ENCODE data around the gene ARPC1B. TPM values are rescaled to one million over a fixed set of nuclear protein-coding genes. Genes with fewer than 3 reads are reported as not detected.

The ARPC1B gene
- total RNA-seq, 1 experiment from 2014 or later = 381 TPM

DNA sequence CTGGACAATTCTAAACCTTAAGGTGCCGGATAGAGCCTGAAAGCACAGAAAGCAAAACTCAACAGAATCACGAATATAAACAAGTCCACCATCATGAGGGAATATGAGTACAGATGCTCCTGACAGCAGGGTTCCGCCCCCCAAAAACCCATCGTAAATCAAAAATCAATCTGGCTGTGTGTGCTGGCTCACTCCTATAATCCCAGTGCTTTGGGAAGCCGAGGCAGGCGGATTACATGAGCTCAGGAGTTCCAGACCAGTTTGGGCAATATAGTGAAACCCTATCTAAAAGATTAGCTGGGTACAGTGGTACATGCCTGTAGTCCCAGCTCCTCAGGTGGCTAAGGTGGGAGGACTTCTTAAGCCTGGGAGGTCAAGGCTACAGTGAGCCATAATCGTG lies 46.5 kb downstream of the ARPC1B start:
- POLR2A ChIA-PET (ENCODE audit: unreplicated experiment) = interaction anchor here (0.6 kb wide), 1 partner anchor 147 kb away, joined by 3 read pairs; no protein-coding TSS in a partner anchor
- no peak for TF ChIP-seq EZH2 (IDR thresholded peaks at IDR 0.05; ENCODE audit: low read length, unreplicated experiment)
- TF ChIP-seq, protein P1, sequence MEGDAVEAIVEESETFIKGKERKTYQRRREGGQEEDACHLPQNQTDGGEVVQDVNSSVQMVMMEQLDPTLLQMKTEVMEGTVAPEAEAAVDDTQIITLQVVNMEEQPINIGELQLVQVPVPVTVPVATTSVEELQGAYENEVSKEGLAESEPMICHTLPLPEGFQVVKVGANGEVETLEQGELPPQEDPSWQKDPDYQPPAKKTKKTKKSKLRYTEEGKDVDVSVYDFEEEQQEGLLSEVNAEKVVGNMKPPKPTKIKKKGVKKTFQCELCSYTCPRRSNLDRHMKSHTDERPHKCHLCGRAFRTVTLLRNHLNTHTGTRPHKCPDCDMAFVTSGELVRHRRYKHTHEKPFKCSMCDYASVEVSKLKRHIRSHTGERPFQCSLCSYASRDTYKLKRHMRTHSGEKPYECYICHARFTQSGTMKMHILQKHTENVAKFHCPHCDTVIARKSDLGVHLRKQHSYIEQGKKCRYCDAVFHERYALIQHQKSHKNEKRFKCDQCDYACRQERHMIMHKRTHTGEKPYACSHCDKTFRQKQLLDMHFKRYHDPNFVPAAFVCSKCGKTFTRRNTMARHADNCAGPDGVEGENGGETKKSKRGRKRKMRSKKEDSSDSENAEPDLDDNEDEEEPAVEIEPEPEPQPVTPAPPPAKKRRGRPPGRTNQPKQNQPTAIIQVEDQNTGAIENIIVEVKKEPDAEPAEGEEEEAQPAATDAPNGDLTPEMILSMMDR (conservative IDR thresholded peaks at IDR 0.05; ENCODE audit: low read depth, low read length) = no peak
- TF ChIP-seq EZH2phosphoT487 (IDR thresholded peaks at IDR 0.05; ENCODE audit: borderline replicate concordance, low read length) = no peak
- Histone ChIP-seq H3K4me3 (ENCODE audit: low read length) (no peak overlapping the region), H2AFZ (ENCODE audit: low read length) (no peak overlapping the region), H3K9me2 (replicated peaks; ENCODE audit: low read length) (no peaks in the 10 kb centered on the region), H3F3A (ENCODE audit: low read length, unreplicated experiment) (no peaks in the 10 kb centered on the region), H3K9ac (ENCODE audit: low read length) (no peak overlapping the region), H3K36me3 (ENCODE audit: low read depth, low read length) (peaks cover 30% of the 10 kb centered on the region), H3K27ac (ENCODE audit: low read length) (no peak overlapping the region), H3K4me2 (ENCODE audit: low read length) (no peak overlapping the region), H3K79me2 (ENCODE audit: low read length) (no peaks in the 10 kb centered on the region), H3K9me3 (ENCODE audit: low read length) (no peaks in the 10 kb centered on the region), H3K4me1 (ENCODE audit: insufficient read depth, low read length) (no peaks in the 10 kb centered on the region), H4K20me1 (ENCODE audit: low read length) (no peaks in the 10 kb centered on the region), H3K27me3 (ENCODE audit: low read length) (no peaks in the 10 kb centered on the region)
- DNase-seq (no peak), ATAC-seq (no peak)
- CTCF ChIA-PET = no interaction called here
- BruUV-seq (replicated peaks) = no TSS peak
- intact Hi-C loops (cut with micrococcal nuclease) = no loop called here

DNA sequence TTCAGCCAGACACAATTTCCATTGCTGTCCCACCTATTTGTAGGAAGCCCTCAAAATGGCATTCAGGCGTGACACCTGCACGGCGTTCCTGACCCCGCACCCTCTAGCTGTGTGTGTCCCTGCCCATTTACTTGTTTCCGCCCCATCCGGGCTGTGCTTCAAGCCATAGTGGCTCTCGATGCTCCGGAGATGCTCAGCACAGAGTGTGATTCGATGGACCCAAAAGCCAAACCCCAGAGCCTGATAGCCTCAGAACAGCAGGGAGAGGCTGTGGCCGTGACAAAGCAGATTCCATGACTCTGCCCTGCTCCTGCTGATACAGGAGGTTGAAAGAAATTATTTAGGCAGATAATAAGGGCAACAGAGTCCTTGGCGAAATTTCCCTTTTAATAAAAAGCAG lies 47.7 kb downstream of the ARPC1B start:
- no TSS peak for BruUV-seq (replicated peaks)
- Histone ChIP-seq H3K9ac (ENCODE audit: low read length) (no peak overlapping the region), H3K79me2 (ENCODE audit: low read length) (no peaks in the 10 kb centered on the region), H3K4me3 (ENCODE audit: low read length) (no peak overlapping the region), H3F3A (ENCODE audit: low read length, unreplicated experiment) (no peaks in the 10 kb centered on the region), H3K27me3 (ENCODE audit: low read length) (no peaks in the 10 kb centered on the region), H2AFZ (ENCODE audit: low read length) (no peak overlapping the region), H3K9me3 (ENCODE audit: low read length) (no peaks in the 10 kb centered on the region), H3K27ac (ENCODE audit: low read length) (no peak overlapping the region), H3K36me3 (ENCODE audit: low read depth, low read length) (peaks cover 20% of the 10 kb centered on the region), H3K4me2 (ENCODE audit: low read length) (no peak overlapping the region), H4K20me1 (ENCODE audit: low read length) (no peaks in the 10 kb centered on the region), H3K4me1 (ENCODE audit: insufficient read depth, low read length) (no peaks in the 10 kb centered on the region), H3K9me2 (replicated peaks; ENCODE audit: low read length) (no peaks in the 10 kb centered on the region)
- ATAC-seq (peak; percentile 26; the same call in 1 of the 2 replicates), DNase-seq (no peak)
- intact Hi-C loops (cut with micrococcal nuclease) = no loop called here
- CTCF ChIA-PET = no interaction called here
- POLR2A ChIA-PET (ENCODE audit: unreplicated experiment) = interaction anchor here (0.5 kb wide), 1 partner anchor 593 kb away, joined by 4 read pairs; no protein-coding TSS in a partner anchor
- TF ChIP-seq EZH2phosphoT487 (IDR thresholded peaks at IDR 0.05; ENCODE audit: borderline replicate concordance, low read length) (no peak), EZH2 (IDR thresholded peaks at IDR 0.05; ENCODE audit: low read length, unreplicated experiment) (no peak)
- TF ChIP-seq, protein P1 (conservative IDR thresholded peaks at IDR 0.05; ENCODE audit: low read depth, low read length) = no peak

DNA sequence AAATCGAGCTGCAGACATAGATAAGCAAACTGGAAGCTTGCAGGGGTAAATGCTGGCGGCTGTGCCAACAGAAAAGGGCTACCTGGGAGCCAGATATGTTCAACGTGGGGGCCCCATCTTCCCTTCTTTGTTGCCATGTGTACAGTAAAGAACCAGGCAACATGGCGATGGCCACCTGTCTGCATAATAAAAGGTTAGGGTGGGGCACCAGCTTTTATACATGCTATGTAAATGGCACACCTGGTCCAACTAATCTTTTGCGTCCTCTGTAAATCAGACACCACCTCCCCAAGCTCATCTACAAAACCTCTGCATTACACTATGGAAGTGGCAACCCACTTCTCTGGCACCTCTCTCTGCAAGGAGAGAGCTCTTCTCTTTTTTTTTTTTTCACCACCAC lies 48.1 kb downstream of the ARPC1B start:
- ChIA-PET CTCF (no interaction called here), POLR2A (ENCODE audit: unreplicated experiment) (interaction anchor here (0.5 kb wide), 1 partner anchor 592 kb away, joined by 4 read pairs; no protein-coding TSS in a partner anchor)
- peaks cover 17% of the 10 kb centered on the region for H3K36me3 ChIP-seq (ENCODE audit: low read depth, low read length)
- no peak overlapping the region for H3K4me3 ChIP-seq (ENCODE audit: low read length)
- TF ChIP-seq, protein P1 (conservative IDR thresholded peaks at IDR 0.05; ENCODE audit: low read depth, low read length) = no peak
- TF ChIP-seq EZH2 (IDR thresholded peaks at IDR 0.05; ENCODE audit: low read length, unreplicated experiment) (no peak), EZH2phosphoT487 (IDR thresholded peaks at IDR 0.05; ENCODE audit: borderline replicate concordance, low read length) (no peak)
- H3K9ac ChIP-seq (ENCODE audit: low read length) = no peak overlapping the region
- intact Hi-C loops (cut with micrococcal nuclease) = no loop called here
- no peak overlapping the region for H3K4me2 ChIP-seq (ENCODE audit: low read length)
- H4K20me1 ChIP-seq (ENCODE audit: low read length) = no peaks in the 10 kb centered on the region
- no peaks in the 10 kb centered on the region for H3F3A ChIP-seq (ENCODE audit: low read length, unreplicated experiment)
- no peaks in the 10 kb centered on the region for H3K9me3 ChIP-seq (ENCODE audit: low read length)
- no peak overlapping the region for H2AFZ ChIP-seq (ENCODE audit: low read length)
- H3K27ac ChIP-seq (ENCODE audit: low read length) = no peak overlapping the region
- no TSS peak for BruUV-seq (replicated peaks)
- H3K27me3 ChIP-seq (ENCODE audit: low read length) = no peaks in the 10 kb centered on the region
- DNase-seq = no peak
- no peaks in the 10 kb centered on the region for H3K9me2 ChIP-seq (replicated peaks; ENCODE audit: low read length)
- H3K79me2 ChIP-seq (ENCODE audit: low read length) = no peaks in the 10 kb centered on the region
- no peaks in the 10 kb centered on the region for H3K4me1 ChIP-seq (ENCODE audit: insufficient read depth, low read length)
- ATAC-seq = no peak
